HL-60 (cell line): ENCODE data around the gene DSN1.

Experiments used
- DNase-seq, 2 experiments: peaks; one replicate each; pipeline ENCODE4 v3.0.0-alpha.2; 2010 to 2020; ENCODE audit warnings: low read depth in 1 of 2, low spot score in 1 of 2
- H3K27ac ChIP-seq: fragments of 250-450 bp; sonication (Bioruptor Pico); replicated peaks from 2 replicates; pipeline ENCODE4 v1.5.1; 2020; ENCODE audit warnings: mild to moderate bottlenecking, moderate library complexity
- H3K27me3 ChIP-seq: fragments of 250-450 bp; sonication (Bioruptor Pico); 2 replicates; pipeline ENCODE4 v1.5.1; 2021; ENCODE audit warnings: mild to moderate bottlenecking, moderate library complexity; ENCODE audit not compliant: insufficient read depth, poor library complexity, severe bottlenecking
- H3K4me3 ChIP-seq: replicated peaks from 2 replicates; pipeline ENCODE4 v1.5.1; 2011; ENCODE audit warnings: mild to moderate bottlenecking, control low read depth, low read length; ENCODE audit not compliant: insufficient read depth
- GABPA ChIP-seq: IDR thresholded peaks from 2 replicates; pipeline ENCODE4 v1.6.1; 2012; ENCODE audit warnings: low read depth
- POLR2AphosphoS5 ChIP-seq: IDR thresholded peaks from 2 replicates; pipeline ENCODE4 v1.6.1; 2012; ENCODE audit warnings: low read depth
- SPI1 ChIP-seq: IDR thresholded peaks from 2 replicates; pipeline ENCODE4 v1.6.1; 2012; ENCODE audit warnings: low read depth, mild to moderate bottlenecking, borderline replicate concordance
- TF ChIP-seq, protein P1 (sequence below): IDR thresholded peaks from one replicate; pipeline ENCODE4 v1.5.1; 2011; ENCODE audit warnings: low read length, control low read depth, inconsistent platforms; ENCODE audit not compliant: insufficient read depth
- TF ChIP-seq, protein P2 (sequence below): IDR thresholded peaks from 2 replicates; pipeline ENCODE4 v1.6.1; 2012; ENCODE audit warnings: low read depth; ENCODE audit not compliant: insufficient replicate concordance

DSN1 gene

DNA sequence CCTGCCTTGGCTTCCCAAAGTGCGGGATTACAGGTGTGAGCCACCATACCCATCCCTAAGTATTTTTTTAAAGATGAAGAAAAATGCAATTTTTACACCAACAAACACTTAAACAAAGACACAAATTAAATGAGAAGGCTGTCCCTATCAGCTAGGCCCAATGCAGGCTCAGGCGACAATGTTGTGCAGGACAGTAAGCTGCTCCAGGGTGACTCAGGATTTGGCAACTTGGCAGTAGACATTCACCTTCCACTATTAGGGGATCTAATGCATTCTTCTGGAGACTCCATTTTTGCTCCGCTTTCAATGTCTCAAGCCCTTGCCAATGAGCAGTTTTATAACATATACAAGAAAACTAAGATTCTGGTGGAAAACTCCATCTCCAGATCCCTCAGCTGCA, 47.4 kb downstream of the DSN1 start:
- no peak for DNase-seq
- TF ChIP-seq, protein P1, sequence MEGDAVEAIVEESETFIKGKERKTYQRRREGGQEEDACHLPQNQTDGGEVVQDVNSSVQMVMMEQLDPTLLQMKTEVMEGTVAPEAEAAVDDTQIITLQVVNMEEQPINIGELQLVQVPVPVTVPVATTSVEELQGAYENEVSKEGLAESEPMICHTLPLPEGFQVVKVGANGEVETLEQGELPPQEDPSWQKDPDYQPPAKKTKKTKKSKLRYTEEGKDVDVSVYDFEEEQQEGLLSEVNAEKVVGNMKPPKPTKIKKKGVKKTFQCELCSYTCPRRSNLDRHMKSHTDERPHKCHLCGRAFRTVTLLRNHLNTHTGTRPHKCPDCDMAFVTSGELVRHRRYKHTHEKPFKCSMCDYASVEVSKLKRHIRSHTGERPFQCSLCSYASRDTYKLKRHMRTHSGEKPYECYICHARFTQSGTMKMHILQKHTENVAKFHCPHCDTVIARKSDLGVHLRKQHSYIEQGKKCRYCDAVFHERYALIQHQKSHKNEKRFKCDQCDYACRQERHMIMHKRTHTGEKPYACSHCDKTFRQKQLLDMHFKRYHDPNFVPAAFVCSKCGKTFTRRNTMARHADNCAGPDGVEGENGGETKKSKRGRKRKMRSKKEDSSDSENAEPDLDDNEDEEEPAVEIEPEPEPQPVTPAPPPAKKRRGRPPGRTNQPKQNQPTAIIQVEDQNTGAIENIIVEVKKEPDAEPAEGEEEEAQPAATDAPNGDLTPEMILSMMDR, result no peak
- TF ChIP-seq POLR2AphosphoS5 (no peak), GABPA (no peak), SPI1 (no peak)
- TF ChIP-seq, protein P2, sequence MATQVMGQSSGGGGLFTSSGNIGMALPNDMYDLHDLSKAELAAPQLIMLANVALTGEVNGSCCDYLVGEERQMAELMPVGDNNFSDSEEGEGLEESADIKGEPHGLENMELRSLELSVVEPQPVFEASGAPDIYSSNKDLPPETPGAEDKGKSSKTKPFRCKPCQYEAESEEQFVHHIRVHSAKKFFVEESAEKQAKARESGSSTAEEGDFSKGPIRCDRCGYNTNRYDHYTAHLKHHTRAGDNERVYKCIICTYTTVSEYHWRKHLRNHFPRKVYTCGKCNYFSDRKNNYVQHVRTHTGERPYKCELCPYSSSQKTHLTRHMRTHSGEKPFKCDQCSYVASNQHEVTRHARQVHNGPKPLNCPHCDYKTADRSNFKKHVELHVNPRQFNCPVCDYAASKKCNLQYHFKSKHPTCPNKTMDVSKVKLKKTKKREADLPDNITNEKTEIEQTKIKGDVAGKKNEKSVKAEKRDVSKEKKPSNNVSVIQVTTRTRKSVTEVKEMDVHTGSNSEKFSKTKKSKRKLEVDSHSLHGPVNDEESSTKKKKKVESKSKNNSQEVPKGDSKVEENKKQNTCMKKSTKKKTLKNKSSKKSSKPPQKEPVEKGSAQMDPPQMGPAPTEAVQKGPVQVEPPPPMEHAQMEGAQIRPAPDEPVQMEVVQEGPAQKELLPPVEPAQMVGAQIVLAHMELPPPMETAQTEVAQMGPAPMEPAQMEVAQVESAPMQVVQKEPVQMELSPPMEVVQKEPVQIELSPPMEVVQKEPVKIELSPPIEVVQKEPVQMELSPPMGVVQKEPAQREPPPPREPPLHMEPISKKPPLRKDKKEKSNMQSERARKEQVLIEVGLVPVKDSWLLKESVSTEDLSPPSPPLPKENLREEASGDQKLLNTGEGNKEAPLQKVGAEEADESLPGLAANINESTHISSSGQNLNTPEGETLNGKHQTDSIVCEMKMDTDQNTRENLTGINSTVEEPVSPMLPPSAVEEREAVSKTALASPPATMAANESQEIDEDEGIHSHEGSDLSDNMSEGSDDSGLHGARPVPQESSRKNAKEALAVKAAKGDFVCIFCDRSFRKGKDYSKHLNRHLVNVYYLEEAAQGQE, result no peak
- H3K4me3 ChIP-seq, result no peak overlapping the region
- H3K27ac ChIP-seq, result no peak overlapping the region
- no peaks in the 10 kb centered on the region for H3K27me3 ChIP-seq

DNA sequence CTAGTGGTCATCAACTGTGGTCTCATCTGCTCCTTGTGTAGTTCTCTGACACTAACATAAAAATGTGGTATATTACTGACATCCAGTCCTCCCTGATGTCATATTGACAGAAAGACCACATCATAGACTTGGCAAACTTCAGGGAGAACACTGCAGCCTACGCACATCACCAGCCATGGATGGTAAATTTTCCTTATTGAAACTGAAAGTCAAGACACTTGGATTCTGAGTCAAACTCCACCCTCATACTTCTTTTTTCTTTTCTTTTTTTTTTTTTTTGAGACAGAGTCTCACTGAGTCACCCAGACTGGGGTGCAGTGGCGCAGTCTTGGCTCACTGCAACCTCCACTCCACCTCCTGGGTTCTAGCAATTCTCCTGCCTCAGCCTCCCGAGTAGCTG, 53.1 kb downstream of the DSN1 start:
- Histone ChIP-seq H3K4me3 (no peak overlapping the region), H3K27me3 (no peaks in the 10 kb centered on the region), H3K27ac (no peak overlapping the region)
- TF ChIP-seq SPI1 (no peak), GABPA (no peak), POLR2AphosphoS5 (no peak)
- TF ChIP-seq, protein P2, result no peak
- TF ChIP-seq, protein P1, result no peak
- DNase-seq, result no peak

DNA sequence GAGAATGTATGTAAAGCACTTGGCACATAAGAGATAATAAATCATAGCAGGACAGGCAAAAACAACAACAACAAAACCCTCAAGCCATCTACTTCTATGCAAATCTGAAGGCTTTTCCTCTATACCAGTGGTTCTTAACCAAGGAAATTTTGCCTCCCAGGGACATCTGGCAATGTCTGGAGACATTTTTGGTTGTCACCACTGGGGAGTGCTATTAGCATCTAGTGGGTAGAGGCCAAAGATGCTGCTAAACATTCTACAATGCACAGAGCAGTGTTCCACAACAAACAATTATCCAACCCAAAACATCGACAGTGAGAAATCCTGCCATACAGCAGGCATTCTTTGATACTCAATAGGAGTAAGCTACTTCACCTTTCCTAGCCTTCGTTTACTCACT, 55.9 kb downstream of the DSN1 start:
- no peaks in the 10 kb centered on the region for H3K27me3 ChIP-seq
- no peak overlapping the region for H3K27ac ChIP-seq
- DNase-seq, result peak in 1 of 2 experiments; percentile 8
- no peak overlapping the region for H3K4me3 ChIP-seq
- no peak for TF ChIP-seq POLR2AphosphoS5
- TF ChIP-seq, protein P1, result peak; percentile 8

DNA sequence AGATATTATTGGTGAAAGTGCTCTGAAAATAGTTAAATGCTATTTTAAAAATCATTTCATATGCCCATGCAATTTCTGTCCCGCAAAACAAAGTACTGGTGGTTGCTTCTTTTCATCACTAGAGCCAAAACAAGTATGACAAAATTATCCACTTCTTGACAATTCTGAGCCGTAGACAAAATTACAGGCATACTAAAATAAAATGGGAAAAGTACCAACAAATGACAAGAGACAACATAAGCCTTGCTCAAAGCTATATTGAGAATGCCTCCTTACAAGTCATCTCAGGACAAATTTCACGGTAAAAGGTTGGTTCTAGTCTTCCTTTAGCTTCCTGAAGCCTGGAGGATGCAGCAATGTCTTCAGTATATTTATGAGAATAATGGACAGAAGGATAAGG, 56.5 kb downstream of the DSN1 start:
- Histone ChIP-seq H3K27me3 (no peaks in the 10 kb centered on the region), H3K27ac (no peak overlapping the region), H3K4me3 (no peak overlapping the region)
- no peak for DNase-seq
- TF ChIP-seq, protein P1, result no peak
- TF ChIP-seq POLR2AphosphoS5 (no peak), GABPA (no peak), SPI1 (no peak)
- TF ChIP-seq, protein P2, result no peak
